WI38 (cell line): ENCODE measurements around the gene CLIC6.

Experiments
- H3K4me3 ChIP-seq: 2 replicates; pipeline ENCODE4 v1.5.1; 2011; ENCODE audit warnings: low read depth, mild to moderate bottlenecking, control low read depth, low read length
- CTCF ChIP-seq: IDR thresholded peaks from 2 replicates; pipeline ENCODE4 v1.5.1; 2012; ENCODE audit warnings: low read depth, mild to moderate bottlenecking, control low read depth, low read length

Gene CLIC6

GRCh38 chr21:34726627-34727337, 58.0 kb downstream of the CLIC6 start:
- H3K4me3 ChIP-seq, result no peak overlapping the region

GRCh38 chr21:34728479-34728878, 59.7 kb downstream of the CLIC6 start:
- TF ChIP-seq CTCF, result no peak
- no peak overlapping the region for H3K4me3 ChIP-seq

More at GRCh38 chr21:34726627-34727337, 58.0 kb downstream of the CLIC6 start:
- no peak for TF ChIP-seq CTCF

GRCh38 chr21:34730194-34730593, 61.4 kb downstream of the CLIC6 start:
- H3K4me3 ChIP-seq, result no peak overlapping the region
- no peak for TF ChIP-seq CTCF

DNA sequence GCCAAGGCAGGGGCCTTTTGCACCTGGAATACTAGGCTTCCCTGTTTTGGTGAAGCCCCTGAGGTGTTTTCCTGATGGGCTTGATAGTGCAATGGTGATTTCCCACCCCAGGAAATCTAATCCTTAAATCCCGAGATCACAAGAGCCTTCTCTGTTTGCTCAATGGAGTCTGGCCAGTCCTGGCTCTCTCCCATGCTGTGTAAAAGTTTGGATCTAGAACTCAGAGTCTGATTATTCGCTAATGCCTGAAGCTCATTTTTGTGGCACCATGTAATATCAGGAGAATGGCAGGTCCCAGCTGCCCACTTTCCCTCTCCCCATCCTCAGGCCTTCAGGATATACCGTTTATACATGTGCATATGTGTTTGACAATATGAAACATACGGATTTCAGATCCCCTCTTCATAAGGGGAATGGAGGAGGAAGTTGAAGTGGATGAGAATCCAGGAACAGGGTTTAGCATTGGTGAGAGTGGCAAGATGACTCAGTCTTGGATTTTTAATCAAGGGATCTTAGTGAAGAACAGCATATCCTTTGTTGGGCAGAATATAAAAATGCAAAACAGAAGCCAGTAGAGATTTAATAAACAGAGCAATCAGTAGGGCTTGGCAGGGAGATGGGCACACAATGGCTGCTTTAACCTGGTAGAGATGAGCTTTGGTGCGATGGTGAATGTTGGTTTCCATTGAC, 62.1 kb downstream of the CLIC6 start:
- H3K4me3 ChIP-seq, result no peak overlapping the region
- TF ChIP-seq CTCF, result no peak

- H3K4me3 ChIP-seq, result no peak overlapping the region
- no peak for TF ChIP-seq CTCF
Observed at GRCh38 chr21:34732388-34732821, 63.6 kb downstream of the CLIC6 start.

GRCh38 chr21:34733852-34734251, 65.1 kb downstream of the CLIC6 start:
- no peak overlapping the region for H3K4me3 ChIP-seq
- TF ChIP-seq CTCF, result no peak

GRCh38 chr21:34734696-34735095, 65.9 kb downstream of the CLIC6 start:
- H3K4me3 ChIP-seq, result no peak overlapping the region
- TF ChIP-seq CTCF, result no peak
